Ovary (tissue), 9 donors: ENCODE data around the gene BACH2. TPM values are rescaled to one million over a fixed set of nuclear protein-coding genes. Genes with fewer than 3 reads are reported as not detected.
"Not testable (repeated sequence)": the region's sequence is repeated elsewhere in the genome, so short reads cannot be mapped to it uniquely, and the experiment has no call there.

Experiments used
- DNase-seq, 5 donors: peaks; one replicate each; pipeline ENCODE4 v3.0.0-alpha.2; 2019 to 2020
- H3K27ac ChIP-seq, 2 donors: fragments of 200-600 bp; one replicate each; pipeline versions ENCODE4 v1.5.1 to v1.8.0; 2019 to 2022
- H3K27me3 ChIP-seq: fragments of 200-600 bp; one replicate; pipeline ENCODE4 v1.8.0; 2022
- H3K36me3 ChIP-seq: fragments of 200-600 bp; sonication (generic); one replicate; pipeline ENCODE4 v1.5.1; 2019
- H3K4me1 ChIP-seq: one replicate; pipeline ENCODE4 v1.8.1; 2013; ENCODE audit warnings: mild to moderate bottlenecking, moderate library complexity; ENCODE audit not compliant: insufficient read depth
- H3K4me3 ChIP-seq: fragments of 200-600 bp; sonication (generic); one replicate; pipeline ENCODE4 v1.5.1; 2017
- H3K9me3 ChIP-seq, 2 donors: fragments of 200-600 bp in 1 of 2; sonication (generic) in 1 of 2; one replicate each; pipeline versions ENCODE4 v1.5.1 to v1.8.1; 2013 to 2019; ENCODE audit warnings: mild to moderate bottlenecking in 1 of 2, moderate library complexity in 1 of 2
- EP300 ChIP-seq: sonication (generic); formaldehyde crosslinking; IDR thresholded peaks from one replicate; pipeline ENCODE4 v1.6.1; 2017; ENCODE audit warnings: antibody characterized with exemption
- POLR2A ChIP-seq: fragments of 450-650 bp; IDR thresholded peaks from one replicate; pipeline ENCODE4 v1.6.1; 2017; ENCODE audit warnings: antibody characterized with exemption, mild to moderate bottlenecking, moderate library complexity
- WGBS, 3 donors: extraction: QIAGEN DNeasy Blood & Tissue Kit in 1 of 3; methylation state at CpG; one replicate each; pipeline versions ENCODE4 v1.1.5 to v1.1.7; 2013 to 2017; 5-methylcytosine and 5-hydroxymethylcytosine counted together
- intact Hi-C, 4 donors: fragments of 100-400 bp; cut with DNase I; formaldehyde crosslinking; loops; one replicate each; pipeline versions ENCODE4 v1.11.0 to v1.15.1; 2022 to 2023
- polyA plus RNA-seq, 2 donors: library from polyadenylated mRNA; stranded (reverse); fragments of 200-250 nt in 1 of 2; fragments of 350-450 nt in 1 of 2; fragmentation: Illumina TruSeq in 1 of 2; extraction: RNeasy Lipid Tissue Mini Kit (QIAGEN cat#74804) in 1 of 2; gene quantifications; one replicate each; pipeline ENCODE4 v1.2.3, GENCODE V29; 2013 to 2014
- total RNA-seq, 7 donors: library from RNA; depleted of rRNA in 2 of 7; stranded (reverse); fragments of >200 nt in 2 of 7; fragmentation: NEBNext Ultra II Directional in 3 of 7; extraction: Animal tissue kit (Norgen Biotek cat#: 25700) in 3 of 7; gene quantifications; one replicate each; pipeline versions ENCODE4 v1.1.0 to v1.2.4, GENCODE V29; 2016 to 2023
- TF ChIP-seq, protein P1 (sequence below), 3 donors: fragments of 450-650 bp in 2 of 3; fragments of 200-600 bp in 1 of 3; IDR thresholded peaks; one replicate each; pipeline versions ENCODE4 v1.5.1 to v1.8.0; 2016 to 2022; ENCODE audit warnings: antibody characterized with exemption in 3 of 3, mild to moderate bottlenecking in 1 of 3
- donor health status: DM: no; HTN: no; CAD: no; lungs with moderate emphysema.
- donor health status: DM: no; HTN: no; CAD: no.
- donor health status: Bipolar disorder and iron deficiency.
- donor health status: DM: yes; HTN: yes; CAD: no.
- donor health status: DM: no; HTN: no; CAD: no.
- donor health status: DM: yes; HTN: yes; CAD: no.

Gene BACH2
- total and polyA plus RNA-seq, 9 donors: 2.6 to 19.2 (median 10.5) TPM

DNA sequence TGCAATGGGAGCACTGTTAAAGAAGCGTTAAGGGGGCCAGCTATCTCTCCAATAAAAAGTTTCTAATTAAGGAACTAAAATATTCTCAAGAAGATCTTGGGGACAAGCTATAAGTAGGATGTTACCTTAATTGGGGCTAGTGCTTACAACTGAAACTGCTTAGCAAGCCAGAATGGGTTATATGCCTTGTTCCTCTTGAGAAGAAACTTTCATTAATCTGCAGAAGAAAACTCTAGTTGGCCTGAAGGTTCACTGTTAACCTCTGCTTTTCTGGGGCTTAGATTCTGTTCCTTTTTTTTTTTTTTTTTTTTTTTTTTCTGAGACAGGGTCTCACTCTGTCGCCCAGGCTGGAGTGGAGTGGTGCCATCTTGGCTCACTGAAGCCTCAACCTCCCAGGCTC, 82.2 kb downstream of the BACH2 start:
- no peak overlapping the region for H3K4me3 ChIP-seq
- intact Hi-C loops: loop anchor here in 1 of 4 donors (10.0 kb wide), 1 partner anchor 150 kb away; no protein-coding TSS in a partner anchor
- no peak for DNase-seq
- no peaks in the 10 kb centered on the region for H3K36me3 ChIP-seq
- H3K4me1 ChIP-seq: peaks cover 17% of the 10 kb centered on the region
- no peaks in the 10 kb centered on the region for H3K9me3 ChIP-seq
- no peaks in the 10 kb centered on the region for H3K27me3 ChIP-seq
- no peak overlapping the region for H3K27ac ChIP-seq
- TF ChIP-seq, protein P1, sequence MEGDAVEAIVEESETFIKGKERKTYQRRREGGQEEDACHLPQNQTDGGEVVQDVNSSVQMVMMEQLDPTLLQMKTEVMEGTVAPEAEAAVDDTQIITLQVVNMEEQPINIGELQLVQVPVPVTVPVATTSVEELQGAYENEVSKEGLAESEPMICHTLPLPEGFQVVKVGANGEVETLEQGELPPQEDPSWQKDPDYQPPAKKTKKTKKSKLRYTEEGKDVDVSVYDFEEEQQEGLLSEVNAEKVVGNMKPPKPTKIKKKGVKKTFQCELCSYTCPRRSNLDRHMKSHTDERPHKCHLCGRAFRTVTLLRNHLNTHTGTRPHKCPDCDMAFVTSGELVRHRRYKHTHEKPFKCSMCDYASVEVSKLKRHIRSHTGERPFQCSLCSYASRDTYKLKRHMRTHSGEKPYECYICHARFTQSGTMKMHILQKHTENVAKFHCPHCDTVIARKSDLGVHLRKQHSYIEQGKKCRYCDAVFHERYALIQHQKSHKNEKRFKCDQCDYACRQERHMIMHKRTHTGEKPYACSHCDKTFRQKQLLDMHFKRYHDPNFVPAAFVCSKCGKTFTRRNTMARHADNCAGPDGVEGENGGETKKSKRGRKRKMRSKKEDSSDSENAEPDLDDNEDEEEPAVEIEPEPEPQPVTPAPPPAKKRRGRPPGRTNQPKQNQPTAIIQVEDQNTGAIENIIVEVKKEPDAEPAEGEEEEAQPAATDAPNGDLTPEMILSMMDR (IDR thresholded peaks at IDR 0.05): no peak
- TF ChIP-seq EP300 (no peak), POLR2A (no peak)
- WGBS, 3 donors: 88 to 99% (median 95%) methylated on average over 2 of the region's 2 CpGs

DNA sequence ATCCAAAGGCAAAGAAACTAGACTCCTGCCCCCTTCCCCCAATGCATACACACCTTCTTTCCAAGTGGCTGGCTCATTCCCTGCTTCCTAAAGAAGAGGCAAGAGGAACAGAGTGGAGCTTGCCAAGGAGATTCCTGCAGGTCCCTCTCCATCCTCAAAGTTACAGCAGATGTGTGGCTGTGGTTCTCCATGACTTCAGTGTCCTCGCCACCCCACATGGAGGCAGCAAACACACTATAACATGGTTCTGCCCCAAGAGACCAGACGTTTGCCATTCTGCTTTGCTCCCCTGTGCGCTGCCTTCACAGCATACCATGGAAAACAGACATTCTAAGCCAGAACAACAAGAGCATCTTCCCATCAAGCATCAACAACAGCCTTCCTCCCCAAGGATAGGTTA, 84.4 kb downstream of the BACH2 start:
- H3K4me3 ChIP-seq: no peak overlapping the region
- H3K4me1 ChIP-seq: peaks cover 13% of the 10 kb centered on the region
- no peaks in the 10 kb centered on the region for H3K27me3 ChIP-seq
- no peaks in the 10 kb centered on the region for H3K36me3 ChIP-seq
- intact Hi-C loops: loop anchor here in 1 of 4 donors (10.0 kb wide), 1 partner anchor 153 kb away; no protein-coding TSS in a partner anchor
- WGBS, 3 donors: 84 to 93% (median 87%) methylated on average over 3 of the region's 3 CpGs
- H3K9me3 ChIP-seq: no peaks in the 10 kb centered on the region
- no peak for DNase-seq
- H3K27ac ChIP-seq: no peak overlapping the region
- TF ChIP-seq EP300 (no peak), POLR2A (no peak)
- TF ChIP-seq, protein P1 (IDR thresholded peaks at IDR 0.05): no peak

DNA sequence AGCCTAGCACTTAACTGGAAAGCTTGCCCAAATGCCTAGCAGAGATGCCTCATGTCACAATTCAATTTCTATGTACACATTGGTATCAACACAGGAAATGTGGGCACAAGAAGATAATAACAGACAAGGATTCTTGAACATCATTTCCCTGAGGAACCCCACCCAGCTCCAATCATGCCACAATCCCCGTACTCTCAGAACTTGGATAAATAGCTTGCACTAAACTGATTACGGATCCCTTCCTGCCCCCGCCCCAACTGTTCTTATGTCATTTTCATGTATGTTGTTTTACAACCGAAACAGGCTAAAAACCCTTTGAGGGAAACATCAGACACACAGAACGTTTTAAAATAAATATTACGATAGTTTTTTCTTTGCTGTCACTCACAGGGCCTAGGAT, 87.1 kb downstream of the BACH2 start:
- no peak for DNase-seq
- intact Hi-C loops: no loop called here
- Histone ChIP-seq H3K27ac (no peak overlapping the region), H3K4me3 (no peak overlapping the region), H3K9me3 (no peaks in the 10 kb centered on the region), H3K27me3 (no peaks in the 10 kb centered on the region), H3K36me3 (no peaks in the 10 kb centered on the region), H3K4me1 (peaks cover 1% of the 10 kb centered on the region)
- WGBS, 3 donors: 88 to 91% (median 89%) methylated on average over 6 of the region's 6 CpGs
- TF ChIP-seq, protein P1 (IDR thresholded peaks at IDR 0.05): no peak
- no peak for TF ChIP-seq EP300
- no peak for TF ChIP-seq POLR2A

DNA sequence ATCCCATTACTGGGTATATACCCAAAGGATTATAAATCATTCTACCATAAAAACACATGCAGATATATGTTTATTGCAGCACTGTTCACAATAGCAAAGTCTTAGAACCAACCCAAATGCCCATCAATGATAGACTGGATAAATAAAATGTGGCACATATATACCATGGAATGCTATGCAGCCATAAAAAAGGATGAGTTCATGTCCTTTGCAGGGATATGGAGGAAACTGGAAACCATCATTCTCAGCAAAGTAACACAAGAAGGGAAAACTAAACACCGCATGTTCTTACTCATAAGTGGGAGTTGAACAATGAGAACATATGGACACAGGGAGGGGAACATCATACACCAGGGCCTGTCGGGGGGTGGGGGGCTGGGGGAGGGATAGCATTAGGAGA, 88.0 kb downstream of the BACH2 start:
- H3K27me3 ChIP-seq, H3K36me3 ChIP-seq, H3K4me3 ChIP-seq, H3K9me3 ChIP-seq, intact Hi-C loops, DNase-seq, H3K4me1 ChIP-seq, H3K27ac ChIP-seq: not testable (repeated sequence)
- WGBS, 3 donors: 91 to 97% (median 91%) methylated on average over 2 of the region's 2 CpGs

DNA sequence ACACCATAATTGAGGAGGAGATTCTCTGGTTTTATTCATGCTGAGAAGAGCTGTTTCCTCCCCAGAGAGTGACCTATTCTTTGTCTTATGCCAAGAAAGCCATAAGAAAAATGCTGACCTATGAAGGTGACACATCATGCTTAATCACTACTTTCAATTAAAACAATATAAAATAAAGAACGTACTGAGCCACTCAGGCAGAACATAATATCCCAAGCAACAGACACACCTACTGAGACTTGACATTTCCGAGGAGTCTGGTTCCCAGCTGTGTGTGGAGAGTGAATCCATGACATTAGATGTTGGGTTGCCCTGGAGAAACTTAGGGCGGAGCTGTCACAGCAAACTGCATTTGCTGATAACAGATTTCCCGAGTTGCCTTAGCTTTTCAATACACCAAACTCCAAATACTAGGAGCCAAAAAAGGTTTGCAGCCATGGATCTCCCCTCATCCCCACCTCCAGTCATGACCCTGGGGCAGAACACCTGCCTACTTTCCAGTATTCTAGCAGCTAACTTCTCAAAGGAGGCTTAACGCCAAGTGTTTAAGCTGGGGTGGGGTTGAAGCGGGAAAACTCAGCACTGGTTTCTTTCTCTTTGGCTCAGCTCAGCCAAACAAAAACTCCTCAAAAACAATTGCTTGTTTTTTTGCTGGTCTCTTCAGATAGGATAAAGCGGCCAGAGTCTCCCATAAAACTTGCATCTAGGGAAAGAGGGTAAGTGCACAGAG, 92.2 kb downstream of the BACH2 start:
- Histone ChIP-seq H3K36me3 (no peaks in the 10 kb centered on the region), H3K4me3 (no peak overlapping the region), H3K4me1 (no peaks in the 10 kb centered on the region), H3K9me3 (no peaks in the 10 kb centered on the region), H3K27ac (no peak overlapping the region), H3K27me3 (no peaks in the 10 kb centered on the region)
- DNase-seq: no peak
- TF ChIP-seq POLR2A (no peak), EP300 (no peak)
- TF ChIP-seq, protein P1 (IDR thresholded peaks at IDR 0.05): no peak
- 68 to 78% (median 71%) methylated on average over 7 of the region's 7 CpGs for WGBS, 3 donors
- intact Hi-C loops: no loop called here
